HCT116 (cell line): ENCODE results near the gene SLC19A1. TPM values are rescaled to one million over a fixed set of nuclear protein-coding genes. Genes with fewer than 3 reads are reported as not detected.

Source experiments
- ATAC-seq: fragments of 200-7000 bp; cut with Tn5 transposase; 2 replicates; pipeline ENCODE4 v1.9.1; 2020; ENCODE audit warnings: mild to moderate bottlenecking, moderate library complexity
- BruUV-seq: library from RNA; stranded (reverse); fragments of 400-500 nt; replicated peaks from 2 replicates; lab custom pipeline; 2021; lab: Mats Ljungman, UMichigan
- CTCF ChIA-PET: fragments of 300-600 bp; sonication (Branson Sonifier 250); formaldehyde crosslinking; loops from one replicate; lab custom pipeline; 2021; ENCODE audit warnings: antibody characterized with exemption; lab: Charles Lee
- POLR2A ChIA-PET: fragments of 300-600, 350-600 bp; sonication (Branson Sonifier 250); formaldehyde crosslinking; loops from one replicate; lab custom pipeline; 2021; ENCODE audit warnings: antibody characterized with exemption; lab: Charles Lee
- RAD21 ChIA-PET, 2 experiments: fragments of 300-600 bp; sonication (Branson Sonifier 250); formaldehyde crosslinking; loops; one replicate each; lab custom pipeline; 2023; ENCODE audit warnings: low total read pairs in 2 of 2; ENCODE audit not compliant: uncharacterized antibody in 2 of 2, unreplicated experiment in 2 of 2, low non-redundant PET in 1 of 2; lab: Charles Lee
- DNase-seq: peaks from one replicate; pipeline ENCODE4 v3.0.0-alpha.2; 2010; ENCODE audit warnings: low read depth, low spot score
- H2AFZ ChIP-seq: fragments of 200-600 bp; shearing (Covaris generic), sonication (generic); 2 replicates; pipeline ENCODE4 v1.6.1; 2017; ENCODE audit warnings: low read depth, mixed run types, mixed read lengths, antibody characterized with exemption, low read length; ENCODE audit not compliant: poor library complexity, severe bottlenecking
- H3K27ac ChIP-seq: 2 replicates; pipeline ENCODE4 v1.5.1; 2012; ENCODE audit warnings: low read depth, low read length
- H3K27me3 ChIP-seq: fragments of 200-600 bp; sonication (generic); 2 replicates; pipeline ENCODE4 v1.6.1; 2016; ENCODE audit warnings: mixed run types, low read length, mixed read lengths; ENCODE audit not compliant: insufficient read depth
- H3K36me3 ChIP-seq, 2 experiments: fragments of 200-500 bp in 1 of 2; fragments of 200-600 bp in 1 of 2; sonication (Bioruptor generic) in 1 of 2; sonication (generic) in 1 of 2; 2 replicates each; pipeline versions ENCODE4 v1.5.1 to v1.6.1; 2014 to 2016; ENCODE audit warnings: low read length in 2 of 2, inconsistent platforms in 1 of 2, mixed read lengths in 1 of 2, mixed run types in 1 of 2; ENCODE audit not compliant: insufficient read depth in 2 of 2, control insufficient read depth in 1 of 2
- H3K4me1 ChIP-seq, 2 experiments: fragments of 200-600 bp in 1 of 2; sonication (generic) in 1 of 2; 2 replicates each; pipeline versions ENCODE4 v1.5.1 to v1.6.1; 2012 to 2017; ENCODE audit warnings: low read length in 2 of 2, inconsistent platforms in 1 of 2, mild to moderate bottlenecking in 1 of 2, mixed read lengths in 1 of 2, mixed run types in 1 of 2, moderate library complexity in 1 of 2; ENCODE audit not compliant: insufficient read depth in 2 of 2, control insufficient read depth in 1 of 2
- H3K4me2 ChIP-seq: fragments of 200-600 bp; sonication (generic); 2 replicates; pipeline ENCODE4 v1.6.1; 2017; ENCODE audit warnings: mixed run types, low read length, mixed read lengths
- H3K4me3 ChIP-seq, 2 experiments: fragments of 200-600 bp in 1 of 2; sonication (generic) in 1 of 2; replicated peaks in 1 of 2; 2 replicates each; pipeline ENCODE4 v1.5.1; 2011 to 2016; ENCODE audit warnings: low read length in 2 of 2, control low read depth in 1 of 2, low read depth in 1 of 2, mild to moderate bottlenecking in 1 of 2, mixed read lengths in 1 of 2, mixed run types in 1 of 2
- H3K79me2 ChIP-seq: fragments of 200-600 bp; sonication (generic); 2 replicates; pipeline ENCODE4 v1.6.1; 2017; ENCODE audit warnings: mild to moderate bottlenecking, mixed run types, low read length, moderate library complexity, mixed read lengths; ENCODE audit not compliant: insufficient read depth
- H3K9ac ChIP-seq: fragments of 200-600 bp; sonication (generic); 2 replicates; pipeline ENCODE4 v1.6.1; 2016; ENCODE audit warnings: low read length, mixed read lengths
- H3K9me2 ChIP-seq: fragments of 200-600 bp; sonication (generic), shearing (Covaris generic); 2 replicates; pipeline ENCODE4 v1.6.1; 2017; ENCODE audit warnings: mixed run types, mild to moderate bottlenecking, moderate library complexity; ENCODE audit not compliant: insufficient read depth
- H3K9me3 ChIP-seq, 2 experiments: fragments of 200-500 bp in 1 of 2; fragments of 200-600 bp in 1 of 2; sonication (Bioruptor generic) in 1 of 2; sonication (generic) in 1 of 2; 2 replicates each; pipeline ENCODE4 v1.6.1; 2014 to 2017; ENCODE audit warnings: low read length in 2 of 2, mixed read lengths in 2 of 2, inconsistent platforms in 1 of 2, low read depth in 1 of 2, mild to moderate bottlenecking in 1 of 2, mixed run types in 1 of 2, moderate library complexity in 1 of 2; ENCODE audit not compliant: control insufficient read depth in 1 of 2, insufficient read depth in 1 of 2
- H4K20me1 ChIP-seq: fragments of 200-600 bp; sonication (generic), shearing (Covaris generic); 2 replicates; pipeline ENCODE4 v1.6.1; 2017; ENCODE audit warnings: mixed run types, mild to moderate bottlenecking, moderate library complexity; ENCODE audit not compliant: insufficient read depth
- CEBPB ChIP-seq: IDR thresholded peaks from 2 replicates; pipeline ENCODE4 v1.6.1; 2012; ENCODE audit warnings: low read depth
- EGR1 ChIP-seq: IDR thresholded peaks from 2 replicates; pipeline ENCODE4 v1.6.1; 2012; ENCODE audit warnings: low read depth
- ELF1 ChIP-seq: IDR thresholded peaks from 2 replicates; pipeline ENCODE4 v1.6.1; 2012; ENCODE audit warnings: low read depth, borderline replicate concordance
- EZH2phosphoT487 ChIP-seq: fragments of 200-600 bp; IDR thresholded peaks from 2 replicates; pipeline ENCODE4 v1.6.1; 2018; ENCODE audit warnings: antibody characterized with exemption, borderline replicate concordance
- JUND ChIP-seq: IDR thresholded peaks from 2 replicates; pipeline ENCODE4 v1.6.1; 2012
- POLR2A ChIP-seq: IDR thresholded peaks from 2 replicates; pipeline ENCODE4 v1.7.0; 2011; ENCODE audit warnings: borderline replicate concordance; ENCODE audit not compliant: insufficient read depth, insufficient read length; ENCODE audit errors: extremely low read depth
- RAD21 ChIP-seq: IDR thresholded peaks from 2 replicates; pipeline ENCODE4 v1.6.1; 2012; ENCODE audit warnings: low read depth, mild to moderate bottlenecking
- SIN3A ChIP-seq: IDR thresholded peaks from 2 replicates; pipeline ENCODE4 v1.6.1; 2012; ENCODE audit warnings: low read depth
- SRF ChIP-seq: IDR thresholded peaks from 2 replicates; pipeline ENCODE4 v1.6.1; 2012; ENCODE audit warnings: low read depth
- YY1 ChIP-seq: IDR thresholded peaks from 2 replicates; pipeline ENCODE4 v1.6.1; 2011; ENCODE audit warnings: low read length, low read depth, moderate library complexity, mild to moderate bottlenecking; ENCODE audit not compliant: insufficient replicate concordance; ENCODE audit errors: extremely low read depth
- ZFX ChIP-seq: fragments of 450-650 bp; IDR thresholded peaks from 2 replicates; pipeline ENCODE4 v1.6.1; 2017
- intact Hi-C: fragments of 100-400 bp; cut with micrococcal nuclease; formaldehyde crosslinking; loops from 2 replicates; pipeline ENCODE4 v1.10.0; 2022
- total RNA-seq: library from RNA; stranded (reverse); gene quantifications from one replicate; pipeline ENCODE4 v1.2.1, GENCODE V29; 2021; ENCODE audit not compliant: unreplicated experiment
- TF ChIP-seq, protein P1 (sequence below): IDR thresholded peaks from 2 replicates; pipeline ENCODE4 v1.6.1; 2012; ENCODE audit warnings: low read depth
- TF ChIP-seq, protein P2 (sequence below): IDR thresholded peaks from 2 replicates; pipeline ENCODE4 v1.6.1; 2012

Gene SLC19A1
- total RNA-seq, 1 experiment from 2014 or later, result 50.2 TPM

DNA sequence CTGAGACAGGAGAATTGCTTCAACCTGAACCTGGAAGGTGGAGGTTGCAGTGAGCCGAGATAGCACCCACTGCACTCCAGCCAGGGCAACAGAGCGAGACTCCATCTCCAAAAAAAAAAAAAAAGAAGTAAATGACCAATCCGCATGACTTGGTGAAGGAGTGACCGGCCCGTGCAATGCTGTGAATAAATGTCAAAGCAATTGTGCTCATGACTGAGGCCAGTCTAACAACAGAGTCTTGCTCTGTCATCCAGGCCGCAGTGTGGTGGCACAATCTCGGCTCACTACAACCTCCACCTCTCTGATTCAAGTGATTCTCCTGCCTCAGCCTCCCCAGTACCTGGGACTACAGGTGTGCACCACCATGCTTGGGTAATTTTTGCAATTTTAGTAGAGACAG is 27.8 kb upstream of the SLC19A1 start:
- ChIA-PET POLR2A (no interaction called here), RAD21 (no interaction called here), CTCF (no interaction called here)
- TF ChIP-seq ELF1, result no peak
- TF ChIP-seq EZH2phosphoT487, result no peak
- TF ChIP-seq SIN3A, result no peak
- TF ChIP-seq ZFX, result no peak
- TF ChIP-seq EGR1, result no peak
- no peak for TF ChIP-seq SRF
- TF ChIP-seq JUND, result no peak
- TF ChIP-seq, protein P1, sequence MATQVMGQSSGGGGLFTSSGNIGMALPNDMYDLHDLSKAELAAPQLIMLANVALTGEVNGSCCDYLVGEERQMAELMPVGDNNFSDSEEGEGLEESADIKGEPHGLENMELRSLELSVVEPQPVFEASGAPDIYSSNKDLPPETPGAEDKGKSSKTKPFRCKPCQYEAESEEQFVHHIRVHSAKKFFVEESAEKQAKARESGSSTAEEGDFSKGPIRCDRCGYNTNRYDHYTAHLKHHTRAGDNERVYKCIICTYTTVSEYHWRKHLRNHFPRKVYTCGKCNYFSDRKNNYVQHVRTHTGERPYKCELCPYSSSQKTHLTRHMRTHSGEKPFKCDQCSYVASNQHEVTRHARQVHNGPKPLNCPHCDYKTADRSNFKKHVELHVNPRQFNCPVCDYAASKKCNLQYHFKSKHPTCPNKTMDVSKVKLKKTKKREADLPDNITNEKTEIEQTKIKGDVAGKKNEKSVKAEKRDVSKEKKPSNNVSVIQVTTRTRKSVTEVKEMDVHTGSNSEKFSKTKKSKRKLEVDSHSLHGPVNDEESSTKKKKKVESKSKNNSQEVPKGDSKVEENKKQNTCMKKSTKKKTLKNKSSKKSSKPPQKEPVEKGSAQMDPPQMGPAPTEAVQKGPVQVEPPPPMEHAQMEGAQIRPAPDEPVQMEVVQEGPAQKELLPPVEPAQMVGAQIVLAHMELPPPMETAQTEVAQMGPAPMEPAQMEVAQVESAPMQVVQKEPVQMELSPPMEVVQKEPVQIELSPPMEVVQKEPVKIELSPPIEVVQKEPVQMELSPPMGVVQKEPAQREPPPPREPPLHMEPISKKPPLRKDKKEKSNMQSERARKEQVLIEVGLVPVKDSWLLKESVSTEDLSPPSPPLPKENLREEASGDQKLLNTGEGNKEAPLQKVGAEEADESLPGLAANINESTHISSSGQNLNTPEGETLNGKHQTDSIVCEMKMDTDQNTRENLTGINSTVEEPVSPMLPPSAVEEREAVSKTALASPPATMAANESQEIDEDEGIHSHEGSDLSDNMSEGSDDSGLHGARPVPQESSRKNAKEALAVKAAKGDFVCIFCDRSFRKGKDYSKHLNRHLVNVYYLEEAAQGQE, result no peak
- TF ChIP-seq RAD21, result no peak
- no peak for TF ChIP-seq POLR2A
- TF ChIP-seq YY1, result no peak
- no peak for TF ChIP-seq CEBPB
- TF ChIP-seq, protein P2, sequence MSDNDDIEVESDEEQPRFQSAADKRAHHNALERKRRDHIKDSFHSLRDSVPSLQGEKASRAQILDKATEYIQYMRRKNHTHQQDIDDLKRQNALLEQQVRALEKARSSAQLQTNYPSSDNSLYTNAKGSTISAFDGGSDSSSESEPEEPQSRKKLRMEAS, result no peak
- no peaks in the 10 kb centered on the region for H4K20me1 ChIP-seq
- no peaks in the 10 kb centered on the region for H3K9me2 ChIP-seq
- no peaks in the 10 kb centered on the region for H3K79me2 ChIP-seq
- H3K4me2 ChIP-seq, result no peak overlapping the region
- DNase-seq (no peak), ATAC-seq (no peak)
- no peaks in the 10 kb centered on the region for H3K9me3 ChIP-seq
- H2AFZ ChIP-seq, result no peak overlapping the region
- no peak overlapping the region for H3K27ac ChIP-seq
- no peaks in the 10 kb centered on the region for H3K36me3 ChIP-seq
- no TSS peak for BruUV-seq
- H3K4me1 ChIP-seq, result no peaks in the 10 kb centered on the region
- intact Hi-C loops, result no loop called here
- H3K4me3 ChIP-seq, result no peak overlapping the region
- H3K9ac ChIP-seq, result no peak overlapping the region
- peaks cover 6% of the 10 kb centered on the region; the same call in 1 of the 2 replicates for H3K27me3 ChIP-seq
